DOHH2 (cell line): ENCODE data around the gene TTC32.

Experiments
- CTCF ChIP-seq: fragments of 200-600 bp; sonication (generic); IDR thresholded peaks from one replicate; pipeline ENCODE4 v1.5.1; 2014; ENCODE audit warnings: antibody characterized with exemption, mild to moderate bottlenecking, low read depth, low read length; ENCODE audit not compliant: poor library complexity, severe bottlenecking
- EZH2phosphoT487 ChIP-seq: fragments of 200-600 bp; sonication (generic); IDR thresholded peaks from 2 replicates; pipeline ENCODE4 v1.6.1; 2017; ENCODE audit warnings: borderline replicate concordance, mild to moderate bottlenecking, antibody characterized with exemption, low read length, moderate library complexity, mixed read lengths

GRCh38 chr2:19899985-19900930 is 1.5 kb downstream of the TTC32 start:
- no peak for TF ChIP-seq CTCF
- no peak for TF ChIP-seq EZH2phosphoT487
